Stimulated activated CD8-positive, alpha-beta memory T cell treated with anti-CD3 and anti-CD28 coated beads, Interleukin-7, amount 100 ng/mL, for 24 hours (primary cell): ENCODE data around the gene UTP3.
"Not testable (repeated sequence)": the region's sequence is repeated elsewhere in the genome, so short reads cannot be mapped to it uniquely, and the experiment has no call there.

ENCODE experiments used
- DNase-seq: peaks from one replicate; pipeline ENCODE4 v3.0.0-alpha.2; 2020; ENCODE audit warnings: low read depth

Gene UTP3

GRCh38 chr4:70718811-70719604, 30.7 kb downstream of the UTP3 start:
- DNase-seq: no peak

- no peak for DNase-seq
Observed at GRCh38 chr4:70721747-70722146, 33.4 kb downstream of the UTP3 start, which contains the start of gene RUFY3. Gene RUFY3, plus strand, starts transcription at chr4:70721964. Its CDS starts 610 bp downstream, at chr4:70722574.

DNA sequence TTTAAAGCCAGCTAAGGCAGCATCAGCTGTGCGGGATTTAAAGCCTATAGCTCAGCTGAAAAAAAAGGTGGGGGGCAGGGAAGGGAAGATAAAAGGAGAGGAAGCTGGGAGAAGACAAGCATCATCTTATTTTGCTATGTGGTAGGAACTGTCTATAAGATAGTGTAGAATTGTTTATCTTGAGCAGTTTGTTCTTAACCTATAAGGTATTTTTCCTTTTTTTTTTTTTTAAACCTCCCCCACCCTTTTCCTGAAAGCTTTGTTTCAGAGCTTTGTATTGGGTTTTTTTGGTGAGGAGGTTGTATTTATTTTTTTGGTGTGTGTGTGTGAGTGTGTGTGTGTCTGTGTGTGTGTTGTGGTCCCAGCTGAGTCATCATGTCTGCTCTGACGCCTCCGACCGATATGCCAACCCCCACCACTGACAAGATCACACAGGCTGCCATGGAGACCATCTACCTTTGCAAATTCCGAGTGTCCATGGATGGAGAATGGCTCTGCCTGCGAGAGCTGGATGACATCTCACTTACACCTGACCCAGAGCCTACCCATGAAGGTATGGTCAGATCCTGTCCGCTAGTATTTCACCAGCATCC, 34.0 kb downstream of the UTP3 start:
- no peak for DNase-seq

DNA sequence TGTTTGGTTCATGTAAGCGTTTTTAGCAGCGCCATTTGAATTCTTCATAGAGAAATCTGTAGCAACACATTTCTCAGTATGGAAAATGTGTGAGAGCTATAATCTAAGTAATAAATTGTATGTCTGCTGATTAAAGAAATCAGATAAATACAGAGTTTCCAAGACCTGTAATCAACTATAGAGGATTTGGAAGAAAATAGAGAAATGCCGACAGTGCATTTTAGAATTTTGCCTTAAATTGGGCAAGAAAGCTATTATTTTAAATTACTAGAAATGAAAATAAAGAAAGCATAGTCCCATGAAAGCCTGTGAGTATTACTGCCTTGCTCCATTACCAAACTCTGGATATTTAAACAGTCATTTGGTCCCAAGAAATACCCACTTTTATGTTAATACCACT, 36.1 kb downstream of the UTP3 start:
- DNase-seq: no peak

DNA sequence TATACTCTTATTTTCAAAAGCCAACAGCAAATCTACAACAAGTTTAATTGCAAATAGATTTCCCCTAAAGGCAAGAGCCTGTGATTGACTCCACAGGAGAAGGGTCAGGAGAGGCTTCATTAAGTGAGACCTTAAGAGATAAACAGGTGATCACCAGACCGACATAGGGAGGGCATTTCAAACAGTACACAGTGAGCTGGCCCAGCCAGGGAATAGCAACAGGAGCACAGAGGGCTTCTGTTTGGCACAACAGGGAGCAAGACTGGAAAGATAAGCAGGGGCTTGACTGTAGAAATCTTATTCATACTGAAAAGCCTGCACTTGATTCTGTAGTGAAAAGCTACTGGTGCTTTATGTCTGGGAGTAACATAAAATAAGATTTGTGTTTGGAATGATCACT, 37.3 kb downstream of the UTP3 start:
- no peak for DNase-seq

GRCh38 chr4:70726515-70726914, 38.2 kb downstream of the UTP3 start:
- DNase-seq: not testable (repeated sequence)

DNA sequence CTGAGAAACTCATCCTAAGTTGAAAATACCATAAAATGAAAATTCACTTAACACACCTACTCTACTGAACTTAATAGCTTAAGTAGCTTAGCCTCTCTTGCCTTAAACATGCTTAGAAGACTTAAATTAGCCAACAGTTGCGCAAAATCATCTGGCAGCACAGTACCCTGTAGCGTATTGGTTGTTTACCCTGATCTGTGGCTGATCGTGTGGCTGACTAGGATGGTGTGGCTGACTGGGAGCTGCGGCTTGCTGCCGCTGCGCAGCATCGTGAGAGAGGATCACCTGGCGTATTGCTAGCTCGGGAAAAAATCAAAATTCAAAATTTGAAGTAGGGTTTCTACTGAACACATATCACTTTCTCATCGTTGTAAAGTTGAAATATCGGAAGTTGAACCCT, 39.8 kb downstream of the UTP3 start:
- no peak for DNase-seq

- DNase-seq: not testable (repeated sequence)
Observed at GRCh38 chr4:70732878-70733277, 44.5 kb downstream of the UTP3 start.

DNA sequence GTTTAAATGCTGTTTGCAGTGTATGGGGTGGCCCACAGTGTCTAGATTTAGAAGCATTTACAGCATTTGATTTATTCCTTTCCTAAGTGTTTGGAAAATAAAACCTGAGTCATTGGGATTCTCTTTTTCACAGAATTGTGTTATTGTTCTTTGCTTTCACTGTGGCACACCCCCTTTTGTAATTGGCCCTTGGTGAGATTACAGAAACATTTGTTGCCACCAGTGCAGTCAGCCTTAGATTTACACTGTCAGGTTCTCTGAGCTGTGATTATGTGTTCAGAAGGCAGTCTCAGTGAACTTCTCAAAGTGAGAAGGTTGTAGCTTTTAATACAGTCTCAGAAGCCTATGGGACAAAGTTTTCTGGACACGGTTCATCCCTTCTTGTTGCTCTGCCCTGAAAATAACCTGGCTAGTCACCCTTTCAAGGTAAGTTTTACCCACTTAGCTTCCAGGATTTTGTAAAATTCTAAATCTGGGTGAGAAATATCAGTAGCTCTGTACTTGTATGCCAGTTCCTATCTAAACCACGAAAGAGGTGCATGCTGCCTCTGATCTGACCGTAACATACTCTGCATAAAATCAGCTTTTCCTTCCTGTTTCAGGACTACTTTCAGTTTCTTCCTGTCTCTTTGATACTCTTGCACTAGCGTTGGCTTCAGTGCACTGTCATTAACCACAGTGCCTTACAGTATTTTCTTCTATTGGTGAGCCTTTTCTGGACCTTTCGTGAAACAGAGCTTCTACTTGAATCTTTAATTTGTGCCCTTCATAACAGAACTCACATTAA, 46.0 kb downstream of the UTP3 start:
- DNase-seq: no peak

DNA sequence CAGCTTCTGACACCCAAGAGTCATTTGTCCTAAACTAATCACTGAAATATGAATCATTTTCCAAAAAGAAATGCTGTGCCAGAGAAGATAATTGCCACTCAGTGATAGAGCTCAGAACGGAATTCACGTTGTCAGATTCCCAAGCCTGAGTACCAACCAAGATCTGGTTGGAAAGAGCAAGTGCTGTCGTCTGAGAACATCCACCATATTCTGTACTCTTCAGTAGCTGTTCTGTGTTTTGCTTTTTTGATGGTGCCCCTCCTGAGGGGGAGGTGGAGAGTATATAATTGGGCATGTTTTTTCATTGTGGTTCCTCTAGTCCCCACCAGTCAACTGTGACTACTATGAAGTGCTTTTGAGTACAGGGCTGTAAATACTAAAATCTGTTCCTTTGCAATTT, 46.6 kb downstream of the UTP3 start:
- no peak for DNase-seq

DNA sequence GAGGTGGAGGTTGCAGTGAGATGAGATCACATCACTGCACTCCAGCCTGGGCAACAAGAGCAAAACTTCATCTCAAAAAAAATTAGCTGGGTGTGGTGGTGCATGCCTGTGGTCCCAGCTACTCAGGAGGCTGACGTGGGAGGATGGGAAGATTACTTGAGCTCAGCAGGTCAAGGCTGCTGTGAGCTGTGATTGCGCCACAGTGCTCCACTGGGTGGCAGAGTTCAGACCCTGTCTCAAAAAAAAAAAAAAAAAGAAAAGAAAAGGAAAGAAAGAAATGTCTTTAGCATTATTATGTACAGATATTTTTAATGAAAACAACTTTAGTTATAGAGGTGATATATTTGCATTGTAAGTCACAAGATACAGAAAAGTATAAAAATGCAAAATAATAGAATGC, 47.6 kb downstream of the UTP3 start:
- not testable (repeated sequence) for DNase-seq

- DNase-seq: no peak
Observed at GRCh38 chr4:70737006-70737405, 48.7 kb downstream of the UTP3 start.

GRCh38 chr4:70737409-70737808, 49.1 kb downstream of the UTP3 start:
- no peak for DNase-seq

GRCh38 chr4:70739496-70740337, 51.4 kb downstream of the UTP3 start:
- DNase-seq: no peak
